NCI-H345 treated with DMSO at 0.1 percent for 48 hours (cell line): ENCODE results near the gene C21orf91.

ENCODE experiments used
- DNase-seq: peaks from one replicate; lab custom pipeline; 2025; ENCODE audit not compliant: unreplicated experiment; lab: John Stamatoyannopoulos, UW

The C21orf91 gene

GRCh38 chr21:17798796-17799195 lies 20.4 kb downstream of the C21orf91 start:
- DNase-seq: no peak

GRCh38 chr21:17797967-17798366 lies 21.2 kb downstream of the C21orf91 start:
- DNase-seq: no peak

DNA sequence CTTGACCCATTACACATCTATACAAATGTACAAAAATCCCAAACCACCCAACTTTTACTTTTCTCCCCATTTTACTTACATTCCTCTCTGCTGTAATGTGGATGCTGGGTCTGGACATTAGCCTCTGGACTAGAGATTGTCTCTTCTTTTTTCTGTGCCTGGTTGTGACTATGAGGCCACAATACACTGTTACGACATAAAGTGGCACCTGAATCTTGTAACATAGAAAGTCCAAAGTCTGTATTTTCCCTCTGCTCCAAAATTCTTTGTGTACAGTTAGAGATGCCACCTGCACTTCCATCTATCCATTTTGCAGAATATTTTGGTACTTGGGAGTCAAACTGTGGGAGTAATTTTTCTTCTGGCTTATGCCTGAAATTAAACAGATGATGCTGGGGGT lies 22.7 kb downstream of the C21orf91 start:
- no peak for DNase-seq

DNA sequence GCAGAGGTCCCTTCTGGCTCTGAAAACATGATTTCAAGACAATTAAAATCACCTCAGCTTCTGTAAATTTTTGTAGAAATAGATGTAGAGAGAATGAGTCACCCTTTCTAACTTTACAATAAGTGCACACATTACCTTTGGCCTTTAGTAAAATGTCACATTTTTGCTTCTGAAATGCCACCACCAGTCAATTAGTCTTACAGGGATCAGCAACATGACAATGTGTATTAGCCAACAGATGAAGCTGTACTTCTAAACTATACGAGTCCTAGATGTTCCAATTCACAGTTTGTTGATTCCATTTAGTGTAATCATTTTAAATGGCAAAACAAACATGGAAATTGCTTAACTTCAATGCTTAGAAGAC lies 23.1 kb downstream of the C21orf91 start:
- no peak for DNase-seq

GRCh38 chr21:17795146-17796036 lies 23.8 kb downstream of the C21orf91 start:
- DNase-seq: no peak

GRCh38 chr21:17794518-17795145 lies 24.5 kb downstream of the C21orf91 start:
- no peak for DNase-seq

GRCh38 chr21:17793246-17794123 lies 25.7 kb downstream of the C21orf91 start:
- no peak for DNase-seq

DNA sequence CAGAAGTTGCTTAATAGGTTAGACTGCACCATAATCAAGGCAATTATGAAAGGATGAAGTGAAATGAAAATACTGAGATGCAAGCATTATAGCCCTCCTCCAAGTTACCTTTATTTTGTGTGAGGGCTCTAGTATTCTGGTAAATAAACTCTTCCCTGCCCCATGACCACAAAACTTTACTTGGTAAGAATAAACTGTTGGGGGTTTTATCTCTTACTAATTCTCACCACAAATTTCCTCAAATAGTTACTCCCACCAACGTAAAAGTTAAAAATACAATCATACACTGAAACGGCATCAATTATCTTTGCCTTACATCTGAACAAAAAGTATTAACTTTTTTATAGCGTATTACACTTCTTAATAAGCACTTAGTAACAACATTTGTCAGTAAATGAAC lies 29.5 kb downstream of the C21orf91 start:
- no peak for DNase-seq

- DNase-seq: no peak
These were observed 30.1 kb downstream of the C21orf91 start for GRCh38 chr21:17789069-17789468.

- DNase-seq: no peak
These were observed 32.3 kb downstream of the C21orf91 start for GRCh38 chr21:17786851-17787181.

DNA sequence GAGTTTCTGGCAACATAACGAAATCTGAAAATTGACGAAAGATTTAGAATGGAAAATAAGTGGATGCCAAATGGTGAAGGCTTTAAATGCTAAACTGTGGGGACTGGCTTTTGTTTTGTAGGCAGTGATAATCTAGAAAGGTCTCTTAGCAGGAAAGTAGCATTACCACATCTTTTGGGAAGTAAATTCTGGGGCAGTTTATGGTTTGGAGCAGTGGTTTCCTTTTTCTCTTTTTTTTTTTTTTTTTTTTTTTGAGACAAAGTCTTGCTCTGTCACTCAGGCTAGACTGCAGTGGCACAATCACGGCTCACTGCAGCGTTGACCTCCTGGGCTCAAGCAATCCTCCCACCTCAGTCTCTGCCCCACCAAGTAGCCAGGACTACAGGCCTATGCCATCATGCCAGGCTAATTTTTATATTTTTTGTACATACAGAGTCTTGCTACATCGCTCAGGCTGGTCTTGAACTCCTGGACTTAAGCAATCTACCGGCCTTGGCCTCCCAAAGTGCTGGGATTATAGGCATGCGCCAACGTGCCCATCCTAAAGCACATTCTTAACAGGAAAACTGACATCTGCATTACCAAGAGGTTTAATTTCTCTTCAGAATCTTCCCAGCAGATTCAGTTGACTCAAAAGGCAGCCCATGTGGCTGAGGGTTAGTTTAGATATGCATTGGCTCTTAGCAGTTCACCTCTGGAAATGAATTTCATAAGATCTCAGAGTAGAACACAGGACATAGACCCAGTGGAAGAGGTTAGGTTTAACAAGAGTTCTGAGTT lies 32.9 kb downstream of the C21orf91 start:
- no peak for DNase-seq

DNA sequence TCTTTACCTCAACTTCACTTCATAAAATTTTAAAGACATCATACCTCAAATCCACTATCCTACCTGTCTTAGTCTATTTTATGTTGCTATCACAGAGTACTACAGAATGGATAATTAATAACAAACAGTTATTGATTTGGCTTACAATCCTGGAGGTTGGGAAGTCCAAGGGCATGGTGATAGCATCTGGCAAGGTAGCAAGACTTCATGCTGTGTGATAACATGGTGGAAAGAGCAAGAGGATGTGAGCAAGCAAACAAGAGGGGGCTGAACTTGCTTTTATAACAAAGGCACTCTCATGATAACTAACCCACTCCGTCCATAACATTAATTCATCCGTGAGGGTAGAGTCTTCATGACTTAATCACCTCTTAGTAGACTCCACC lies 33.8 kb downstream of the C21orf91 start:
- no peak for DNase-seq

GRCh38 chr21:17784604-17785402 lies 34.4 kb downstream of the C21orf91 start:
- DNase-seq: no peak

GRCh38 chr21:17784180-17784598 lies 35.0 kb downstream of the C21orf91 start:
- no peak for DNase-seq

- DNase-seq: no peak
These were observed 35.5 kb downstream of the C21orf91 start for GRCh38 chr21:17783481-17784179.

DNA sequence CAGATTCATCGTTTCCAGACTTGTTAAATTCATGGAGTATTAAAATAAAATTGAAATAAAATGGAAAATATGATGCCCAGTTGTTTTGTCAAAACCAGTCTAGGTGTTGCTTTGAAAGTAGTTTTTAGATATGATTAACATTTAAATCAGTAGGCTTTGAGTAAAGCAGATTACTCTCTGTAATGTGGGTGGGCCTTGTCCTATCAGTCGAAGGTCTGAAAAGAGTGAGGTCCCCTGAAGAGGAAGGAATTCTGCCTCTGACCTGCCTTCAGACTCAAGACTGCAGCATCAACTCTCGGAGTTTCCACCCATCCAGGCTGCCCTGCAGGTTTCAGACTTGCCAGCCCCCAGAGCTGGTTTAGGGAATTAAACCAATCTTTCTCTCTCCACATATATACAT lies 36.2 kb downstream of the C21orf91 start:
- DNase-seq: no peak

GRCh38 chr21:17782051-17782450 lies 37.1 kb downstream of the C21orf91 start:
- DNase-seq: no peak

DNA sequence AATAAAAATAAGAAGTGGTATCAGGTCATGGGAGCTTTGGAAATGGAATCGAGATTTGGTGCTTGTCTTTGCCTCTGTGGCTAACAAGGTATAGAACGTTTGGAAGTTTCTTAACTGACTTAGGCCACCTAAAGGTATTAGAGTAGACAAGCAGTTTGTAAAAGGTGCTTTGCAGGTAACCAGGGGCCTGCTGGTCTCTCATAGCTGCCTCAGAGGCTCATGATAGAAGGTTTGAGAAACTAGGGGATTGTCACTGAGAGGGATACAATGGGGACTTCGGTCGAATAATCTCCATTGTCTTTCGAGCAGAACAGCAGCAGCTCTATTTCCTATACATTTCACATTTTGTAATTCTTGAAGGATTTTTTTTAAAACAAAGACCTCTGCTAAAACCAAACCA lies 37.6 kb downstream of the C21orf91 start:
- no peak for DNase-seq

DNA sequence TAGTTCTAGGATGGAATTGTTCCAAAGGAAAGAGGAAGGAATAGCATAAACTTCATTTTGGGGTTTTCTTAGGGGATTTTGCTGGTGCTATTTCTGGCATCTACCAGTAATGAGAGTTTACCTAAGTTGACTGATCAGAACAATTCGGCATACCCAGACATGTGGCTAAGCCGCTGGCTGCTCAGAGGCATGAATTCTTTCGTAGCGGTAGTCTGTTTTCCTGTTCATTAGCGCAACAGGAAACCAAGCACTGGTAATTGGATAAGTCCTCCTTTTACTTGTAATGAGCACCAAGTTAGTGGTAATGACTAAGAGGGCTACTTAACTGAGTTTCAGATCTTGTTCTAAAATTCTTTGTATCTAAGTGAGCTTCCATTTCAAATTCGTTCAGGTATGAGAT lies 38.6 kb downstream of the C21orf91 start:
- DNase-seq: no peak

DNA sequence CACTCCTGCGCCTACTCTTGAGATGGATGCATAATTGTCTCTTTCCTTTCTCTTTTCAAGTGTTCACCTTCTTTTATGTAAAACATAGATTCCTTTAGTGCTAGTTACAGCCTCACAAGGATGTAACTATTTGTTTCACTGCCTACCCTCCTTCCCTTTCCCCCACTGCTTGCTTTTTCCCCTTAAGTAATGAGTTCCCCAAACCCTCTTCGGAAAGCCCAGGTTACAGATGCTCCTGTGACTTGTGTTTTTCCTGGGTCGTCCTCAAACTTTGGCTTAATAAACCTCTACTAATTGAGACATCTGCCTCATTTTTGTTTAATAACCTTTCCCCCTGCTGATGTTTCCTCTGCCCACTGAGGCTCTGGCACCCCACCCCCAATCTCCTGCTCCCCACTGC lies 39.2 kb downstream of the C21orf91 start:
- no peak for DNase-seq
